LNCAP (cell line): Measurements from ENCODE around the gene LAMB1.

Experiments
- CTCF ChIP-seq: fragments of 450-650 bp; IDR thresholded peaks from 2 replicates; pipeline ENCODE4 v1.5.1; 2017; ENCODE audit warnings: mild to moderate bottlenecking

The LAMB1 gene

GRCh38 chr7:108016841-108017775, 14.1 kb upstream of the LAMB1 start:
- peak; percentile 62 for TF ChIP-seq CTCF

GRCh38 chr7:108015740-108016139, 12.8 kb upstream of the LAMB1 start:
- TF ChIP-seq CTCF = no peak

GRCh38 chr7:108014747-108015682, 12.1 kb upstream of the LAMB1 start:
- no peak for TF ChIP-seq CTCF

GRCh38 chr7:108014215-108014614, 11.3 kb upstream of the LAMB1 start:
- TF ChIP-seq CTCF = no peak

- no peak for TF ChIP-seq CTCF
Observed at GRCh38 chr7:108012499-108013430, 9.8 kb upstream of the LAMB1 start.

GRCh38 chr7:108010377-108010776, 7.4 kb upstream of the LAMB1 start:
- TF ChIP-seq CTCF = no peak

GRCh38 chr7:108009873-108010272, 6.9 kb upstream of the LAMB1 start:
- no peak for TF ChIP-seq CTCF
